Measurements from ENCODE around the gene LRMDA.

The LRMDA gene

DNA sequence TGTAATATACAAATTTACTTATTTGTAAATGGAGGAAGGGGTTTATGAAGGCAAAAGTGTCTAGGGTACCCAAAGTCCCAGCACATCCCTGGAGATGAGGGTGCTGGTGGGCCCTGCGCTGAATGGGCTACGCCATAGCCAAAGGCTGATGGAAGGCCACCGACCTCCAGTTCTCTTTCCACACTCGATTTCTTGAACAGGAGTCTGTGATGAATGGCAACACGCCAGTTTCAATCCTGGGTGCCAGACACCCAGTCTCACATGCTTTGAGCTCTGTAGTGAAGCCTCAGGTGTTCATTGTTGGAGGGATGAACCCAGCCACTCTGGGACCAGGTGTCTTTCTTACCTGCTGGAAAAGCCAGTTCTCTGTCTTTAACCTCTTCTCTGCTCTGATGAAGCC lies 752 bp downstream of the LRMDA start:
- TF ChIP-seq, protein P1, sequence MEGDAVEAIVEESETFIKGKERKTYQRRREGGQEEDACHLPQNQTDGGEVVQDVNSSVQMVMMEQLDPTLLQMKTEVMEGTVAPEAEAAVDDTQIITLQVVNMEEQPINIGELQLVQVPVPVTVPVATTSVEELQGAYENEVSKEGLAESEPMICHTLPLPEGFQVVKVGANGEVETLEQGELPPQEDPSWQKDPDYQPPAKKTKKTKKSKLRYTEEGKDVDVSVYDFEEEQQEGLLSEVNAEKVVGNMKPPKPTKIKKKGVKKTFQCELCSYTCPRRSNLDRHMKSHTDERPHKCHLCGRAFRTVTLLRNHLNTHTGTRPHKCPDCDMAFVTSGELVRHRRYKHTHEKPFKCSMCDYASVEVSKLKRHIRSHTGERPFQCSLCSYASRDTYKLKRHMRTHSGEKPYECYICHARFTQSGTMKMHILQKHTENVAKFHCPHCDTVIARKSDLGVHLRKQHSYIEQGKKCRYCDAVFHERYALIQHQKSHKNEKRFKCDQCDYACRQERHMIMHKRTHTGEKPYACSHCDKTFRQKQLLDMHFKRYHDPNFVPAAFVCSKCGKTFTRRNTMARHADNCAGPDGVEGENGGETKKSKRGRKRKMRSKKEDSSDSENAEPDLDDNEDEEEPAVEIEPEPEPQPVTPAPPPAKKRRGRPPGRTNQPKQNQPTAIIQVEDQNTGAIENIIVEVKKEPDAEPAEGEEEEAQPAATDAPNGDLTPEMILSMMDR (IDR thresholded peaks at IDR 0.05; ENCODE audit: control insufficient read depth, extremely low read depth, insufficient read depth), result no peak
- DNase-seq (ENCODE audit: low read depth), result no peak
- H3K4me3 ChIP-seq (ENCODE audit: low read depth, low read length), result no peak overlapping the region

- no peak for DNase-seq (ENCODE audit: low read depth)
- TF ChIP-seq, protein P1 (IDR thresholded peaks at IDR 0.05; ENCODE audit: control insufficient read depth, extremely low read depth, insufficient read depth), result no peak
- no peak overlapping the region for H3K4me3 ChIP-seq (ENCODE audit: low read depth, low read length)
Observed at GRCh38 chr10:75432763-75433162, 1.3 kb downstream of the LRMDA start.

GRCh38 chr10:75433216-75433615 lies 1.8 kb downstream of the LRMDA start:
- H3K4me3 ChIP-seq (ENCODE audit: low read depth, low read length), result no peak overlapping the region
- TF ChIP-seq, protein P1 (IDR thresholded peaks at IDR 0.05; ENCODE audit: control insufficient read depth, extremely low read depth, insufficient read depth), result no peak

GRCh38 chr10:75434291-75434690 lies 2.9 kb downstream of the LRMDA start:
- no peak for DNase-seq (ENCODE audit: low read depth)
- TF ChIP-seq, protein P1 (IDR thresholded peaks at IDR 0.05; ENCODE audit: control insufficient read depth, extremely low read depth, insufficient read depth), result no peak

More at GRCh38 chr10:75433216-75433615, 1.8 kb downstream of the LRMDA start:
- no peak for DNase-seq (ENCODE audit: low read depth)

GRCh38 chr10:75435291-75435690 lies 3.9 kb downstream of the LRMDA start:
- H3K4me3 ChIP-seq (ENCODE audit: low read depth, low read length), result no peak overlapping the region
- no peak for DNase-seq (ENCODE audit: low read depth)

More at GRCh38 chr10:75434291-75434690, 2.9 kb downstream of the LRMDA start:
- H3K4me3 ChIP-seq (ENCODE audit: low read depth, low read length), result no peak overlapping the region

DNA sequence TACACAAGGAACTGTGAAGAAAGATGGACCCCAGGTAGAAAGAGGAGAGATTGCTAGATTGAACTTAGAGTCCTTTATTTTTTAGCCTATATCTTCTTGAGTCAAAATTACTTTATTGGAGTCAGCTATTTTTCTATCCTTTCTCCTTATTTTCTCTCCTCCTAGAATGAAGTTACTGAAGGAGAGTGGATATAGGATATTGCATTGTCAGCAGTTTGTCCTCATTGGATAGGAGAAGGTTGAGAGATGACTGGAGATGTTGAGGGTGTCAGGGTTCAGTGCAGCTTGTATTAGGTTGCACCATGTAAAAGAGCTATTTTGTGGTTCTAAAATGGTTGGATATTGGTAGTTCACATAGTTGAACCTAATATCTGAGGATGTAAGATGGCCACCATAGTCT lies 5.5 kb downstream of the LRMDA start:
- TF ChIP-seq, protein P1 (IDR thresholded peaks at IDR 0.05; ENCODE audit: control insufficient read depth, extremely low read depth, insufficient read depth), result no peak
- DNase-seq (ENCODE audit: low read depth), result no peak
- H3K4me3 ChIP-seq (ENCODE audit: low read depth, low read length), result no peak overlapping the region

More at GRCh38 chr10:75435291-75435690, 3.9 kb downstream of the LRMDA start:
- TF ChIP-seq, protein P1 (IDR thresholded peaks at IDR 0.05; ENCODE audit: control insufficient read depth, extremely low read depth, insufficient read depth), result no peak

GRCh38 chr10:75437693-75438092 lies 6.3 kb downstream of the LRMDA start:
- TF ChIP-seq, protein P1 (IDR thresholded peaks at IDR 0.05; ENCODE audit: control insufficient read depth, extremely low read depth, insufficient read depth), result no peak
- DNase-seq (ENCODE audit: low read depth), result no peak
- no peak overlapping the region for H3K4me3 ChIP-seq (ENCODE audit: low read depth, low read length)

Measured in LNCaP clone FGC (cell line).